HG03439 (cell line): ENCODE results near the gene SPNS2.

ENCODE experiments used
- ATAC-seq: cut with Tn5 transposase; IDR thresholded peaks from one replicate; pipeline ENCODE4 v1.9.1; 2021; ENCODE audit warnings: mild to moderate bottlenecking, moderate library complexity; ENCODE audit not compliant: unreplicated experiment

SPNS2 gene

GRCh38 chr17:4584917-4585637 is 86.4 kb downstream of the SPNS2 start:
- no peak for ATAC-seq

GRCh38 chr17:4585638-4585994 is 86.9 kb downstream of the SPNS2 start:
- no peak for ATAC-seq

GRCh38 chr17:4586043-4586442 is 87.4 kb downstream of the SPNS2 start:
- no peak for ATAC-seq

GRCh38 chr17:4587195-4587594 is 88.5 kb downstream of the SPNS2 start:
- ATAC-seq, result no peak

GRCh38 chr17:4587803-4588202 is 89.1 kb downstream of the SPNS2 start:
- ATAC-seq, result no peak

GRCh38 chr17:4588391-4588790 is 89.7 kb downstream of the SPNS2 start:
- no peak for ATAC-seq
